ENCODE data around the gene ABI3.

DNA sequence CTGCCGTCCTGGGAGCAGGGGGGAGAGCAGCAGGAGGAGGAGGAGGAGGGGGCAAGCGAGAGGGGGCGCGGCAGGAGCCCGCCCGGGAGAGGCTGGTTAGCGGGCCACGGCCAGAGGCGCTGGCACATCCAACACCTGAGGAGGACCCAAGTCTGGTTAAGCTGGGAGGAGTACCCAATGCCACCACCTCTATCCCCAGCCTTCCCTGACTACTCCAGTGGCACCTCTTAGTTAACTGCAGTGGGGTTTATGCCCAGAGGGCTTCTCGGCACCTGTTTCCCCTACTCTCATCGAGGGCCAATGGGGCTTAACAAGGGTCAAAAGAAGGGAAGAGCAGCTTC is 14.5 kb downstream of the ABI3 start:
- TF ChIP-seq POLR2A (IDR thresholded peaks at IDR 0.05) = no peak
- TF ChIP-seq, protein P1, sequence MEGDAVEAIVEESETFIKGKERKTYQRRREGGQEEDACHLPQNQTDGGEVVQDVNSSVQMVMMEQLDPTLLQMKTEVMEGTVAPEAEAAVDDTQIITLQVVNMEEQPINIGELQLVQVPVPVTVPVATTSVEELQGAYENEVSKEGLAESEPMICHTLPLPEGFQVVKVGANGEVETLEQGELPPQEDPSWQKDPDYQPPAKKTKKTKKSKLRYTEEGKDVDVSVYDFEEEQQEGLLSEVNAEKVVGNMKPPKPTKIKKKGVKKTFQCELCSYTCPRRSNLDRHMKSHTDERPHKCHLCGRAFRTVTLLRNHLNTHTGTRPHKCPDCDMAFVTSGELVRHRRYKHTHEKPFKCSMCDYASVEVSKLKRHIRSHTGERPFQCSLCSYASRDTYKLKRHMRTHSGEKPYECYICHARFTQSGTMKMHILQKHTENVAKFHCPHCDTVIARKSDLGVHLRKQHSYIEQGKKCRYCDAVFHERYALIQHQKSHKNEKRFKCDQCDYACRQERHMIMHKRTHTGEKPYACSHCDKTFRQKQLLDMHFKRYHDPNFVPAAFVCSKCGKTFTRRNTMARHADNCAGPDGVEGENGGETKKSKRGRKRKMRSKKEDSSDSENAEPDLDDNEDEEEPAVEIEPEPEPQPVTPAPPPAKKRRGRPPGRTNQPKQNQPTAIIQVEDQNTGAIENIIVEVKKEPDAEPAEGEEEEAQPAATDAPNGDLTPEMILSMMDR (IDR thresholded peaks at IDR 0.05) = no peak
